Natural killer cell (primary cell): ENCODE data around the gene TSN. TPM values are rescaled to one million over a fixed set of nuclear protein-coding genes. Genes with fewer than 3 reads are reported as not detected.

ENCODE experiments used
- ATAC-seq, 3 donors: fragments of 150-1000 bp in 2 of 3; fragments of 200-7000 bp in 1 of 3; cut with Tn5 transposase; 1 replicate in 1 of 3; 2 replicates in 2 of 3; pipeline ENCODE4 v1.10.0; 2021; ENCODE audit warnings: mild to moderate bottlenecking in 2 of 3, moderate library complexity in 2 of 3
- DNase-seq, 2 donors: peaks; one replicate each; pipeline versions ENCODE4 v3.0.0 to v3.0.0-alpha.2; 2013 to 2021; ENCODE audit warnings: mixed read lengths in 1 of 2
- H3K27ac ChIP-seq: one replicate; pipeline ENCODE4 v1.5.1; 2013; ENCODE audit warnings: mild to moderate bottlenecking, low read length
- H3K27me3 ChIP-seq: one replicate; pipeline ENCODE4 v1.6.1; 2013; ENCODE audit warnings: low read length; ENCODE audit not compliant: control insufficient read depth, insufficient read depth
- H3K36me3 ChIP-seq: one replicate; pipeline ENCODE4 v1.6.1; 2013; ENCODE audit warnings: low read length; ENCODE audit not compliant: control insufficient read depth, insufficient read depth
- H3K4me1 ChIP-seq: one replicate; pipeline ENCODE4 v1.6.1; 2013; ENCODE audit warnings: low read length; ENCODE audit not compliant: control insufficient read depth, insufficient read depth
- H3K4me3 ChIP-seq: one replicate; pipeline ENCODE4 v1.5.1; 2013; ENCODE audit warnings: low read length
- H3K9me3 ChIP-seq: one replicate; pipeline ENCODE4 v1.6.1; 2013; ENCODE audit warnings: low read length; ENCODE audit not compliant: control insufficient read depth, insufficient read depth
- H3K27ac Mint-ChIP-seq, 2 donors: one replicate each; pipeline ENCODE4 v1.8.0; 2022; ENCODE audit warnings: mild to moderate bottlenecking in 2 of 2, mixed read lengths in 2 of 2, moderate library complexity in 1 of 2
- H3K27me3 Mint-ChIP-seq, 2 donors: one replicate each; pipeline ENCODE4 v1.8.0; 2022; ENCODE audit warnings: low read depth in 2 of 2, mixed read lengths in 2 of 2
- H3K36me3 Mint-ChIP-seq: one replicate; pipeline ENCODE4 v1.8.0; 2022; ENCODE audit warnings: mixed read lengths
- H3K4me1 Mint-ChIP-seq, 2 donors: one replicate each; pipeline ENCODE4 v1.8.0; 2022; ENCODE audit warnings: mixed read lengths in 2 of 2
- H3K4me3 Mint-ChIP-seq: one replicate; pipeline ENCODE4 v1.8.0; 2022; ENCODE audit warnings: mild to moderate bottlenecking, moderate library complexity, mixed read lengths
- H3K9me3 Mint-ChIP-seq, 2 donors: one replicate each; pipeline ENCODE4 v1.8.0; 2022; ENCODE audit warnings: mixed read lengths in 2 of 2
- CTCF ChIP-seq: fragments of 200-600 bp; IDR thresholded peaks from one replicate; pipeline ENCODE4 v1.8.0; 2022; ENCODE audit warnings: antibody characterized with exemption
- WGBS: methylation state at CpG from one replicate; pipeline ENCODE4 v1.1.7; 2013; ENCODE audit warnings: missing lambda C conversion rate; ENCODE audit not compliant: insufficient coverage; 5-methylcytosine and 5-hydroxymethylcytosine counted together
- intact Hi-C: fragments of 100-400 bp; cut with micrococcal nuclease; formaldehyde crosslinking; loops from one replicate; pipeline ENCODE4 v1.14.2; 2022
- total RNA-seq, 4 donors: library from RNA; stranded (reverse); fragments of 120-200 nt in 1 of 4; gene quantifications; one replicate each; pipeline versions ENCODE4 v1.2.3 to v1.2.4, GENCODE V29; 2013 to 2022

Gene TSN
- total RNA-seq, 3 donors from 2014 or later (not counting 1 experiment from before 2014, with no cell fraction given): 54.7 to 66.9 (median 62.5) TPM

- H3K9me3 Mint-ChIP-seq: no peaks in the 10 kb centered on the region
- no peak for TF ChIP-seq CTCF
- DNase-seq: no peak
- ATAC-seq: no peak
- no peak overlapping the region for H3K4me3 ChIP-seq
- peaks cover 5% of the 10 kb centered on the region in 2 donors for H3K4me1 Mint-ChIP-seq
- H3K9me3 ChIP-seq: no peaks in the 10 kb centered on the region
- no peak overlapping the region for H3K27ac Mint-ChIP-seq
- no CpG with 5 or more reads among the region's 1 CpG for WGBS
- intact Hi-C loops: loop anchor here (5.0 kb wide), 1 partner anchor 64 kb away; no protein-coding TSS in a partner anchor
- H3K27me3 Mint-ChIP-seq: no peaks in the 10 kb centered on the region
- H3K4me3 Mint-ChIP-seq: no peak overlapping the region
- H3K27me3 ChIP-seq: no peaks in the 10 kb centered on the region
- no peaks in the 10 kb centered on the region for H3K36me3 ChIP-seq
- H3K4me1 ChIP-seq: peaks cover 8% of the 10 kb centered on the region
- H3K36me3 Mint-ChIP-seq: no peaks in the 10 kb centered on the region
- H3K27ac ChIP-seq: no peak overlapping the region
Measured at GRCh38 chr2:121716126-121716525, 39.3 kb upstream of the TSN start.

- H3K4me3 Mint-ChIP-seq: no peak overlapping the region
- H3K9me3 Mint-ChIP-seq: no peaks in the 10 kb centered on the region
- Histone ChIP-seq H3K27me3 (no peaks in the 10 kb centered on the region), H3K36me3 (no peaks in the 10 kb centered on the region), H3K27ac (no peak overlapping the region), H3K4me1 (peaks cover 8% of the 10 kb centered on the region), H3K4me3 (no peak overlapping the region), H3K9me3 (no peaks in the 10 kb centered on the region)
- TF ChIP-seq CTCF: no peak
- H3K4me1 Mint-ChIP-seq: peaks cover 5% of the 10 kb centered on the region in 2 donors
- H3K27me3 Mint-ChIP-seq: no peaks in the 10 kb centered on the region
- no peaks in the 10 kb centered on the region for H3K36me3 Mint-ChIP-seq
- intact Hi-C loops: loop anchor here (5.0 kb wide), 1 partner anchor 65 kb away; no protein-coding TSS in a partner anchor
- DNase-seq: no peak
- H3K27ac Mint-ChIP-seq: no peak overlapping the region
- 96% methylated on average over 4 of the region's 6 CpGs for WGBS
- ATAC-seq: no peak
Measured at GRCh38 chr2:121717529-121717928, 37.9 kb upstream of the TSN start.

GRCh38 chr2:121721926-121722325 is 33.5 kb upstream of the TSN start:
- no peaks in the 10 kb centered on the region for H3K27me3 ChIP-seq
- no peak for TF ChIP-seq CTCF
- no peak for DNase-seq
- H3K27ac ChIP-seq: no peak overlapping the region
- peaks cover 2% of the 10 kb centered on the region for H3K36me3 Mint-ChIP-seq
- no peak overlapping the region for H3K27ac Mint-ChIP-seq
- intact Hi-C loops: no loop called here
- no peaks in the 10 kb centered on the region for H3K9me3 Mint-ChIP-seq
- H3K27me3 Mint-ChIP-seq: no peaks in the 10 kb centered on the region
- H3K4me1 Mint-ChIP-seq: peaks cover 5% of the 10 kb centered on the region in 2 donors
- ATAC-seq: no peak
- H3K4me3 ChIP-seq: no peak overlapping the region
- H3K4me3 Mint-ChIP-seq: no peak overlapping the region
- no peaks in the 10 kb centered on the region for H3K9me3 ChIP-seq
- 81% methylated on average over 8 of the region's 8 CpGs for WGBS
- peaks cover 8% of the 10 kb centered on the region for H3K4me1 ChIP-seq
- peaks cover 4% of the 10 kb centered on the region for H3K36me3 ChIP-seq

GRCh38 chr2:121722479-121722878 is 33.0 kb upstream of the TSN start:
- no peaks in the 10 kb centered on the region for H3K9me3 Mint-ChIP-seq
- no peaks in the 10 kb centered on the region for H3K27me3 Mint-ChIP-seq
- Histone ChIP-seq H3K9me3 (no peaks in the 10 kb centered on the region), H3K36me3 (peaks cover 9% of the 10 kb centered on the region), H3K4me3 (no peak overlapping the region), H3K27me3 (no peaks in the 10 kb centered on the region), H3K27ac (no peak overlapping the region), H3K4me1 (peaks cover 8% of the 10 kb centered on the region)
- DNase-seq: no peak
- no peak overlapping the region for H3K27ac Mint-ChIP-seq
- WGBS: 78% methylated on average over 5 of the region's 5 CpGs
- peaks cover 5% of the 10 kb centered on the region in 2 donors for H3K4me1 Mint-ChIP-seq
- H3K36me3 Mint-ChIP-seq: peaks cover 8% of the 10 kb centered on the region
- intact Hi-C loops: no loop called here
- no peak for TF ChIP-seq CTCF
- ATAC-seq: no peak
- no peak overlapping the region for H3K4me3 Mint-ChIP-seq
